Measurements from ENCODE around the gene PPFIA4.
"Not testable (repeated sequence)": the region's sequence is repeated elsewhere in the genome, so short reads cannot be mapped to it uniquely, and the experiment has no call there.

The PPFIA4 gene

GRCh38 chr1:203017692-203018091 lies 8.6 kb upstream of the PPFIA4 start:
- no peak for DNase-seq

- DNase-seq, result not testable (repeated sequence)
Measured at GRCh38 chr1:203022855-203023254, 3.4 kb upstream of the PPFIA4 start.

GRCh38 chr1:203025686-203026030 lies 633 bp upstream of the PPFIA4 start:
- DNase-seq, result no peak

- DNase-seq, result no peak
Measured at GRCh38 chr1:203026666-203027663, 674 bp downstream of the PPFIA4 start.

DNA sequence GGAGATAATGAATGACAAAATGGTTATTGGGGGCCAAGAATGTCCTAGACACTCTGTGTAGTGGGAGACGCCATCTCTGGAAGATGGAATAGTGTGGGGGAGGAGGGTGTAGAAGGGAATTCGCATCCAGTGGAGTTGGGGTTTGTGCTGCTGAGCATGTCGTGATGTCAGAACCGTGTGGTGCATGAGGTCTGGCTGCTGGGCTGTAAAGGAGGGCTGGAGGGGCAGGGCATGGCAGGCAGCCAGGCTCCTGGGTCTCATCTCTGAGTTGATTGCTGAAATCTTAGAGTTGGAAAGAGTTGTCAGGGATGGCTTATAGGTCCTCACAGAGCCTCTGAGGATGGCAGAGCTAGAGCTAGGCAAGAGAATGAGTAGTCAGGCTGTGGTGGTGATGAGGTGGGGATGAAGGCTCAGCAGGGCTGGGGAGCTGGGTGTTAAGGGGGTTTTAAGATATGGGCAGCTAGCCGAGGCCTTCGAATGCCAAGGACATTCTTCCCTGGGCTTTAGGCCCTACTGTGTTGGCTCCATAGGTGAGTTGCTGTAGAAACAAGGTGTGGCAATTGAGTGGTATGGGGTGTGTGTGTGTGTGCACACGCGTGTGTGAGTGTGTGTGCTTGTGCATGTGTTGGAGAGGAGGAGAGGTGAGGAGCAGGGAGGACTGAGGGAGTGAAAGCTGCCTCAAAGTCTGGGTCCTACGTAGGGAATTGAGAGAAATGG lies 1.9 kb downstream of the PPFIA4 start:
- no peak for DNase-seq

DNA sequence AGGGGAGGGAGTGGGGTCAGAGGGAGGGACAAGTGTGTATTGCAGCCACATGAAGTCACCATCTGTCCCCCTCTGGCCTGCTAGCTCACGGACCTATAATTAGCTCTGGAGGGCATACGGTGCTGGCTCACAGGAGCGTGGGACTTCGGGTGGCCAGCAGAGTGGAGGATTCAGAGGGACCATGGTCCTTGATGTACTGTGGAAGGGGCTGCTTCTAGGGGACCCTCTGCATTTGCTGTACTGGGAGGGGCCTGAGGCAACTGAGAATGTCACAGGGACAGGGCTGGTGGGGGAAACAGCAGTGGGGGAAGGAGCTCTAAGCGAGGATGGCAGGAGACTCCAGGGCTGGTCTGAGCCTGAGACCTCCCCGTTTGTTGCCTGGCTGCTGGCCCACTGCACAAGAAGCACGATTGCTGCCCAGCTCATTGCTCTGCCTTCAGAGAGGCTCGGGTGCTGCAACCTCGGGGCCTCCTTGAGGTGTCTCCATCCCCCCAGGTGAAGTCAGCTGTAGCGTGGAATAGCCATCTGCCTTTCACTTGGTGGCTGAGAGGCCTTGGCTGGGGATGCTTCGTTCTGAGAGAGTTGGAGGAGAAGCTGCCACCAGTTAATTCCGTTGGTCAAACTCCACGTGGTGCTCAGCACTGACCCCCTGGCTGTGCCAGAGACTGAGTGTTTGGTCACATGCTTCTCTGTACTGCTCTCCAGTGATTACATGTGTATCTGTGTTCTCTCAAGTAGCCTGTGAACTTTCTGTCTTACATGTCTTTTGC lies 2.7 kb downstream of the PPFIA4 start:
- DNase-seq, result no peak

DNA sequence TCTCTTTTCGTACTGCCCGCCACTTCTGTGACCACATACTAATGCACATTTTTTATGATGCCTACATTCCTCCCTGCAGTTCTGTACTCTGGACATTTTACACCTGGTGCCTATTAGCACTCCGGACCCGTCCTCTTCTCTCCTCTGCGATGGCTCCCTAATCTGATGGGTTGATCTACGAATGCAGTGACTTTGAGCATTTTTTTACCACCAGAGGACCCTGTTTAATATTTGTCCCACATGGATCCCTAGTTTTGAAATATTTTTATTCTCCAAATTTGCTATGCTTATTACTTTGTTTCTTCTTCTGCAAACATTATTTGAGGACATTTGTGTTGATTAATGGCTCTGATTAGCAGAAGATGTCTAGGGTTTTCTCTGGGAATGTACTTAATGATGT lies 5.2 kb downstream of the PPFIA4 start:
- DNase-seq, result no peak

DNA sequence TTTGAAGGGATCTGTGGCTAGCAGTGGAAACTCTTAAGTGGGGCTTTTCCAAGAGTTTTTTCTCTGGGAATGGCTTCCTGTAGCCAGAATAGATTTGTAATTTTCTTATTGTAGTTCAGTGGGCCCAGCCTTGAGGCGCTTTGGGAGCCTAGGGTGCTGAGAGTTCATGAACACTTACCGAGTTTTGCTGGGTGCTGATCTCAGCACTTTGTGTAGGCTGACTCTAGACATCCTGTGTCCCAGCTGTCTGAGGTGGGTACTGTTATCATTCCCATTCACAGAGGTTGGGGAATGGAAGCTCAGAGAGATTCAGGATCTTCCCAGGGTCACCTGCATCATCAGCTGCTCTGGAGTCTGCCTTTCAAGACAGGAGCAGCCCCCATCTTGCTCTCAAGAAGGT lies 7.0 kb downstream of the PPFIA4 start:
- DNase-seq, result no peak

DNA sequence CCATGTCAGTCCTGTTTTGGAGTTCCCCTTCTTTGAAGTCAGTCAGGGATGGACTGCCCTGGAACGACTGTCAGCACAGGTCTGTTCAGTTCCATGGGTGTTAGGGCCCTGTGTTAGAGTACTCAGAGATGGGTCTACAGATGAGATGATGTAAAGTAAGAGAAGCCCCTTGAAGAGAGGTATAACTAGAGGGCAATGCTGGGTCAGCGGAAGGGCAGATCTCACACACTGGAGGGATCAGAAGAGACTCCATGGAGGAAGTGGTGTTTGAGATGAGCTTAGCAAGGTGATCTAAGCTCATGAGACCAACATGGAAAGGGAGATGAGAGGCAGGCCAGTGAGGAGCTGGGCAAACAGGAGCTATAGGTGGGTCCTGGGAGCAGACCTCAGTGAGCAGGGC lies 7.6 kb downstream of the PPFIA4 start:
- no peak for DNase-seq

DNA sequence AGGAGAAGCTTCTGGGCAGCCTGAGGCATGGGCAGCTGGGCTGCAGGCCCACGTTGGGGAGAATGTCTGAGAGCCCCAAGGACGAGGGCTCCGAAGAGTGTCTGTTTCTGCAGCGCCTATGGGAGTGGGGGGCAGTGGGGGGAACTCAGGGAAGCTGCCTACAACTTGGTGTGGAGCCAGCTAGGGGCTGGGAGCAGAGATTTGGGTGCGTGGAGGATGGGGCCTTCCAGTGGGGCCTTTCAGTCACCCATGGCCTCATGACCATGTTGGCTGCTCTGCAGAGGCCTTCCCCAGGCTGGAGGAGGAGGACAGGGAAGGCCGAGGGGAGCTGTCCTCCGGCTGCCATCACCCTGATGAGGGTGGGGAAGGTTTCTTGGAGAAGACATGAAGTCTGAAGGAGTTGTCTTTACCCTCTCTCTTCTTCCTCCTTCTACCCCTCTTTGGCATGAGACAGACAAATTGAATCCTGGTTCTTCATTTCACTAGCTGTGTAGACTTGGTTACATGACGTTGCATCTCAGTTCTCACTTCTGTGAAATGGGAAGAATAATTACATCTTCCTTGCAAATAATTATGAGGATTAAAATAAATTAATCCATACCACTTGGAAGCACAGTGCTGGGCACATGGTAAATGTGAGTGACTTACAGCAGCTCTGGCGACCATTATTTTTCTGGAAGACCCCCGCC lies 8.3 kb downstream of the PPFIA4 start:
- no peak for DNase-seq

- no peak for DNase-seq
Measured at GRCh38 chr1:203035111-203036000, 9.1 kb downstream of the PPFIA4 start.

- DNase-seq, result no peak
Measured at GRCh38 chr1:203036135-203036534, 9.8 kb downstream of the PPFIA4 start.

DNA sequence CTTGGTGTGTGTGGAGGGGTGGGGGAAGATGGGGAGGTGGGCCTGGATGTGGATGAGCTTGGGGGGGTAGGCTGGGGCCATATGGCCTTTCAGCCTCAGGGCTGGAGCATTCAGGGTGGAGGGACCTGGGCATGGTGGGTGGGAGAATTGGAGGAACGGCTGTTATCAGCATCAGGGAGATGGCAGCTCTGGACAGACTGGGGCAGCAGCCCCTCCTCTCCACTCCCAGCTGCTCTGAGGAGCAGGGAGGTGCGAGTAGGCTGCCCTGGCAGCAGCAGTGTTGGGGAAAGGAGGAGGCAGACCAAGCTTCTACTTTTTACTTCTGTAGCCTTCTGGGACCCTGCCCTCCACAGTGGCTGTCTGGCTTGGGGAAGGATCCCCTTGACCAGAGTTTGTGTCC lies 10.2 kb downstream of the PPFIA4 start:
- DNase-seq, result no peak

DNA sequence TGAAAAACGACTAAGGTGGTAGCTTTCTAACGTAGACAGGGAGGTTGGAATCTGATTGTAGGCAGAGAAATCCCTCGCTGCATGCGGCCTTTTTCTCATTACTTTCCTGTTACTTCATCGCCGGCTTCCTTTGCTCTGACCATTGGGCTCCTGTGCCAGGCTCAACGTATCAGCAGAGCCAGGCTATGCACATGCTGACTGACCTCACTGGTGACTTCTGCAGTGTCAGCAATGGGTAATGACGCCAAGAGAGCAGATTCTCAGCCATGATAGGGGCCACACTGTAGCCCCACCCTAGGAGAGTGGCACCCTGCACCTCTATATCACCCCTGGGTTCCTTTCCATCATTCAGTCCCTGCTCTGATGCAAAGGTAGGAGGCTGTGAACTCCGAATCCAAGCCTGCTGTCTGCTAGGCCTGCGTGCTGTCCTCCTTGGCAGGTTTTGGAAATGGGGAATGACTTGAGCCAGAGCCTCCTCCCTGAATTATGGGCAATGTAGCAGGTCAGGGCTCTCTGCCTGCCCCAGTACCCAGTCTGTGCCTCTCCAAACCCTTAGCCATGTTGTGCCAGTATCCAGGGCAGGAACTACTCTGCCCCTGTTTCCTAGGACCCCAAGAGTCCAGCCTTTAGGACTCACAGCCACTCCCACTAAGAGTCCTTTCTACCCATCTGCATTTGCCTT lies 11.4 kb downstream of the PPFIA4 start:
- no peak for DNase-seq

DNA sequence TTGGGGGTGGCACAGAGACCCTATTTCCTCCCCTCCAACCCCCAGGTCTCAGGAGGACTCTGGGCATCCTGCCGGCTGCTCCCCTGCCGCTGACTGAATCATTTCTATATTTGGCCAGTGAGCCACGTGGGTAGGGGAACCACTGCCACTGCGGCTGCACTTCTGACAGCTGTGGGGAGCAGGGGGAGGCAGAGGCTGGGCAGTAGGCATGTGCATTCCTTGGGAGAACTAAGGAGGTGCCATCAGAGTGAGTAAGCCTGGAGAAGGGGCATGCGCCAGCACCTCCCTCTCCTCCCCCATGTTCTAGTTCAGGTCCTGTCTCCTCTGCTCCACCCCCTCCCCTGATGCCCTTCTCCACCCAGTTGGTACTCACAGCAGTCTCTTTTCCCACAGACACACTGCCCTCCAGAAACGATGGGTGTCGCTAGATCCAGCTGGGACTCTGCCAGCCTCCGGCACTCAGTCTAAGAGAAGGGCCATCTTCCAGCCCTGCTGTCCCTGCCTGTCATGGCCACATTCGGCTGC lies 12.0 kb downstream of the PPFIA4 start:
- DNase-seq, result no peak

DNA sequence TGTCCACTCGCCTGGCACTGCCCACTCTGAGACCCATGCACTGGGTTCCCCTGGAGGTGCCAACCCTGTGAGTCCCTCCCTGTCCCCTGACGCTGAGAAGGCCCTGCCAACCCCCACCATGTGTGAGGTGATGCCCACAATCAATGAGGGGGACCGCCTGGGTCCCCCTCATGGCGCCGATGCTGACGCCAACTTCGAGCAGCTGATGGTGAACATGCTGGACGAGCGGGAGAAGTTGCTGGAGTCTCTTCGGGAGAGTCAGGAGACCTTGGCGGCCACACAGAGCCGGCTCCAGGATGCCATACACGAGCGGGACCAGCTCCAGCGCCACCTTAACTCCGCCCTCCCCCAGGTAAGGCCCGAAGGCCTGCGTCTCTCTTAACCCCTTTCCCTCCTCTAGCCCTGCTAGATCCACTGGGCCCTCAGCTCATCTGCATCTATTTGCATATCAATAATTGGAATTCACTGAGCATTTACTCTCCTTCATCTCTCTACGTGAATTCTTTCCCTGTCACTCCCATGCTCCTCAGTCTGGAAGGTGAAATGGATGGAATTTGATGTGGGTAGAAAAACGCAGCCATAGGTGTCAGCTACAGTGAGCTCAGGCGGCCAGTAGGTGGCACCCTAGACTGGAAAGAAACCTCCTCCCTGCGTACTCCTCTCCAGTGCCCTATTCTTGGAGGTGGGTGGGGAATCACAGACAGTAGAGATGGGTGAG lies 12.8 kb downstream of the PPFIA4 start:
- DNase-seq, result peak; percentile 63

- DNase-seq, result no peak
Measured at GRCh38 chr1:203039609-203040512, 13.6 kb downstream of the PPFIA4 start.

DNA sequence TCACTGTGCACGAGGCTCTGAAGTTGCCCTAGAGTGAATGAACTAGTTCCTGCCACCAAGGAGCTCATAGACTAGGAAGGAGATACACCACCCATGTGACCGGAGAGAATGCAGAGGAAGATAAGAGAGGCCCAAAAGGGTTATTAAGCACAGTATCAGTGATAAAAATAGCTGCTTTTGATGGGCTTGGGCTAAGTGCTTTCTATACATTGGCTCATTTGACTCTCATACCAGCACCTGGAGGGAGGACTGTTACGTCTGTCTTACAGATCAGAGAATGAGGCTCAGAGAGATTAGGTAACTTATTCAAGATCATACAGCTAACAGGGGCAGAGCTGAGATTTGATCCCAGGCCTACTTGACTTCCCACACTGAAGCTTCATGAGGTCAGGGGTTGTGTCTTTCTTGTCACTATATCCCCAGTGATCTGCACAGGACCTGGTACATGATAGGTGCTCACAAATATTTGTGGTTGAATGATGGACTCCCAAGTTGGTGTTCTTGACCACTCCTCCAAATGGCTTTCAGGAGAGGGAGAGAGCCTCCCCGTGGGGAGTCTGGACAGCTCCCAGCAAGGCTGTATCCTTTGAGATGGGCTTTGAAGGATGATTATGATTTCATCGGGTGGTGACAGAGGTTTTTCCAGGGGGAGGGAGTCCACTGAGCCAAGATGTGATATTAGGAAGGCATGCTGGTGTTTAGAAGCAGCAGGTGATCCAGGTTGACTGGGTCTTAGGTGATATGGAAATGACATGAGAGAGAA lies 14.4 kb downstream of the PPFIA4 start:
- no peak for DNase-seq
